HepG2 (cell line): ENCODE data around the gene OR8D4. TPM values are rescaled to one million over a fixed set of nuclear protein-coding genes. Genes with fewer than 3 reads are reported as not detected.

Experiments used
- ATAC-seq: fragments of 200-7000 bp; cut with Tn5 transposase; 3 replicates; pipeline ENCODE4 v1.9.1; 2020; ENCODE audit warnings: mild to moderate bottlenecking, moderate library complexity
- BruUV-seq: library from RNA; stranded (reverse); fragments of 400-500 nt; replicated peaks from 2 replicates; lab custom pipeline; 2021; lab: Mats Ljungman, UMichigan
- CTCF ChIA-PET: fragments of 300-600 bp; formaldehyde crosslinking; extraction: SDS; loops from one replicate; lab custom pipeline; 2021; ENCODE audit warnings: low total read pairs, inconsistent platforms, low intra/inter-chr PET ratio; lab: Yijun Ruan, JAX
- POLR2A ChIA-PET: fragments of 350-600 bp; sonication (Branson Sonifier 250); formaldehyde crosslinking; loops from one replicate; lab custom pipeline; 2020; ENCODE audit warnings: antibody characterized with exemption, inconsistent platforms; lab: Yijun Ruan, JAX
- DNase-seq: peaks from one replicate; pipeline ENCODE4 v3.0.0-alpha.2; 2015; ENCODE audit warnings: low spot score
- FAIRE-seq: peaks from 3 replicates; lab custom pipeline; 2011; peaks lifted over from hg19 to GRCh38; lab: Jason Lieb, UNC
- H2AFZ ChIP-seq: one replicate; pipeline ENCODE4 v1.6.1; 2011; ENCODE audit warnings: low read length, inconsistent platforms
- H3K27ac ChIP-seq: fragments of 300-600 bp; 3 replicates; pipeline ENCODE4 v1.8.0; 2011; ENCODE audit warnings: mixed run types, mild to moderate bottlenecking, mixed read lengths, low read length, inconsistent platforms; ENCODE audit not compliant: insufficient read depth; ENCODE audit errors: extremely low read length
- H3K27me3 ChIP-seq, 2 experiments: fragments of 200-600 bp in 1 of 2; 2 replicates in 1 of 2; 3 replicates in 1 of 2; pipeline versions ENCODE4 v1.6.0 to v1.8.0; 2011; ENCODE audit warnings: low read length in 2 of 2, mild to moderate bottlenecking in 2 of 2, moderate library complexity in 2 of 2, inconsistent platforms in 1 of 2; ENCODE audit not compliant: insufficient read depth in 2 of 2, control insufficient read depth in 1 of 2
- H3K36me3 ChIP-seq, 2 experiments: fragments of 200-600 bp in 1 of 2; replicated peaks in 1 of 2; 2 replicates in 1 of 2; 3 replicates in 1 of 2; pipeline versions ENCODE4 v1.5.1 to v1.8.0; 2011; ENCODE audit warnings: low read length in 2 of 2, inconsistent platforms in 1 of 2; ENCODE audit not compliant: insufficient read depth in 2 of 2, control insufficient read depth in 1 of 2
- H3K4me1 ChIP-seq: 2 replicates; pipeline ENCODE4 v1.5.1; 2012; ENCODE audit warnings: low read length, inconsistent platforms; ENCODE audit not compliant: insufficient read depth
- H3K4me2 ChIP-seq: 2 replicates; pipeline ENCODE4 v1.6.0; 2011; ENCODE audit warnings: low read depth, low read length, inconsistent platforms
- H3K4me3 ChIP-seq, 3 experiments: fragments of 200-600 bp in 1 of 3; sonication (generic), shearing (Covaris generic) in 1 of 3; replicated peaks in 1 of 3; 2 replicates each; pipeline ENCODE4 v1.5.1; 2011 to 2016; ENCODE audit warnings: low read length in 3 of 3, inconsistent platforms in 2 of 3, low read depth in 2 of 3, mild to moderate bottlenecking in 2 of 3, control low read depth in 1 of 3, mixed read lengths in 1 of 3; ENCODE audit not compliant: insufficient read depth in 1 of 3
- H3K79me2 ChIP-seq: one replicate; pipeline ENCODE4 v1.6.1; 2011; ENCODE audit warnings: low read length, inconsistent platforms; ENCODE audit not compliant: insufficient read depth
- H3K9ac ChIP-seq: 2 replicates; pipeline ENCODE4 v1.6.0; 2011; ENCODE audit warnings: mild to moderate bottlenecking, low read depth, low read length, inconsistent platforms; ENCODE audit not compliant: insufficient read depth
- H3K9me3 ChIP-seq: 2 replicates; pipeline ENCODE4 v1.5.1; 2012; ENCODE audit warnings: mild to moderate bottlenecking, low read length
- H4K20me1 ChIP-seq: 2 replicates; pipeline ENCODE4 v1.6.0; 2011; ENCODE audit warnings: inconsistent platforms, mild to moderate bottlenecking, low read length, moderate library complexity; ENCODE audit not compliant: insufficient read depth
- ATF7-NPFF ChIP-seq: sonication (generic); formaldehyde crosslinking; IDR thresholded peaks from 2 replicates; pipeline ENCODE4 v1.8.1; 2023; ENCODE audit warnings: mild to moderate bottlenecking, low read depth, missing genetic modification reagents, moderate library complexity
- CBFB ChIP-seq: sonication (generic); formaldehyde crosslinking; IDR thresholded peaks from 2 replicates; pipeline ENCODE4 v1.4.0; 2020; ENCODE audit warnings: missing genetic modification reagents
- CCAR2 ChIP-seq: fragments of 200-400 bp; formaldehyde crosslinking; optimal IDR thresholded peaks from 2 replicates; pipeline ENCODE3; 2018; ENCODE audit warnings: low read depth, mild to moderate bottlenecking, low read length, moderate library complexity
- GABPA ChIP-seq, 2 experiments: IDR thresholded peaks; 2 replicates each; pipeline ENCODE4 v1.6.1; 2011 to 2016; ENCODE audit warnings: low read depth in 2 of 2, low read length in 1 of 2, missing biosample characterization in 1 of 2, missing genetic modification characterization in 1 of 2
- HOMEZ ChIP-seq: IDR thresholded peaks from 2 replicates; pipeline ENCODE4 v1.6.1; 2016; ENCODE audit warnings: low read depth
- HOXA7 ChIP-seq: sonication (generic); formaldehyde crosslinking; IDR thresholded peaks from 2 replicates; pipeline ENCODE4 v1.8.1; 2022; ENCODE audit warnings: mild to moderate bottlenecking, missing genetic modification reagents, moderate library complexity
- KDM3A ChIP-seq: IDR thresholded peaks from 2 replicates; pipeline ENCODE4 v1.6.1; 2018; ENCODE audit warnings: low read depth, missing compliant biosample characterization
- MAFG ChIP-seq: sonication (generic); formaldehyde crosslinking; IDR thresholded peaks from 2 replicates; pipeline ENCODE4 v1.5.1; 2020; ENCODE audit warnings: mild to moderate bottlenecking, missing genetic modification reagents
- NFRKB ChIP-seq: fragments of 450-650 bp; IDR thresholded peaks from 2 replicates; pipeline ENCODE4 v1.6.1; 2017
- REPIN1 ChIP-seq: sonication (generic); formaldehyde crosslinking; IDR thresholded peaks from 2 replicates; pipeline ENCODE4 v1.8.0; 2022; ENCODE audit warnings: missing genetic modification reagents, low read depth, mild to moderate bottlenecking, borderline replicate concordance
- RFXANK ChIP-seq: IDR thresholded peaks from 2 replicates; pipeline ENCODE4 v1.6.1; 2016
- ZBTB20 ChIP-seq: sonication (generic); formaldehyde crosslinking; IDR thresholded peaks from 2 replicates; pipeline ENCODE4 v1.8.1; 2023; ENCODE audit warnings: missing genetic modification reagents, low read depth, mild to moderate bottlenecking, borderline replicate concordance
- ZKSCAN5 ChIP-seq: sonication (generic); formaldehyde crosslinking; IDR thresholded peaks from 2 replicates; pipeline ENCODE4 v1.5.1; 2020; ENCODE audit warnings: mild to moderate bottlenecking, missing genetic modification reagents
- ZNF232 ChIP-seq: sonication (generic); formaldehyde crosslinking; IDR thresholded peaks from 2 replicates; pipeline ENCODE4 v1.4.0; 2020; ENCODE audit warnings: missing genetic modification reagents, borderline replicate concordance
- ZNF350 ChIP-seq: sonication (generic); formaldehyde crosslinking; IDR thresholded peaks from 2 replicates; pipeline ENCODE4 v1.4.0; 2020; ENCODE audit warnings: mild to moderate bottlenecking, low read depth, missing genetic modification reagents, borderline replicate concordance
- ZNF572 ChIP-seq: sonication (generic); formaldehyde crosslinking; IDR thresholded peaks from 2 replicates; pipeline ENCODE4 v1.5.1; 2020; ENCODE audit warnings: mild to moderate bottlenecking, missing genetic modification reagents
- ZSCAN25 ChIP-seq: sonication (generic); formaldehyde crosslinking; IDR thresholded peaks from 2 replicates; pipeline ENCODE4 v1.8.0; 2022; ENCODE audit warnings: mild to moderate bottlenecking, missing genetic modification reagents
- ZSCAN5A ChIP-seq: sonication (generic); formaldehyde crosslinking; IDR thresholded peaks from 2 replicates; pipeline ENCODE4 v1.8.0; 2022; ENCODE audit warnings: mild to moderate bottlenecking, missing genetic modification reagents, borderline replicate concordance
- WGBS: methylation state at CpG from one replicate; pipeline ENCODE4 v1.1.6; 2017; ENCODE audit warnings: low lambda C conversion rate; 5-methylcytosine and 5-hydroxymethylcytosine counted together
- in situ Hi-C: cut with HindIII; loops from 2 replicates; pipeline ENCODE4 v1.10.0; 2017; ENCODE audit warnings: low pct_unique_long_range_greater_than_20kb; ENCODE audit not compliant: extremely low pct_ligation_motif_present
- intact Hi-C: fragments of 100-400 bp; cut with micrococcal nuclease; formaldehyde crosslinking; loops from one replicate; pipeline ENCODE4 v1.10.0; 2022; ENCODE audit not compliant: unreplicated experiment
- polyA plus RNA-seq, 8 experiments: library from polyadenylated mRNA; depleted of rRNA in 3 of 8; stranded (reverse) in 7 of 8; unstranded in 1 of 8; fragments of >200 nt; fragmentation: Illumina TruSeq in 4 of 8; extraction: Trizol in 4 of 8; gene quantifications; 2 replicates each; pipeline versions ENCODE4 v1.2.1 to v1.2.3, GENCODE V29; 2011 to 2016; ENCODE audit warnings: low read depth in 4 of 8, missing spikeins in 1 of 8, mixed read lengths in 1 of 8; ENCODE audit not compliant: insufficient read depth in 1 of 8
- total RNA-seq, 5 experiments: library from RNA; depleted of rRNA; stranded (reverse); fragments of >200 nt; fragmentation: Illumina TruSeq; extraction: Trizol; gene quantifications; 2 replicates each; pipeline ENCODE4 v1.2.3, GENCODE V29; 2016; ENCODE audit warnings: low read depth in 1 of 5
- TF ChIP-seq, protein P1 (sequence below), 2 experiments: sonication (generic) in 1 of 2; formaldehyde crosslinking in 1 of 2; IDR thresholded peaks; 2 replicates each; pipeline versions ENCODE4 v1.4.0 to v1.6.1; 2018 to 2020; ENCODE audit warnings: missing genetic modification reagents in 2 of 2, borderline replicate concordance in 1 of 2, low read depth in 1 of 2, mild to moderate bottlenecking in 1 of 2, missing biosample characterization in 1 of 2

The OR8D4 gene
- total and polyA plus RNA-seq, 2 of the 13 experiments (the other 11 are each of a cell fraction or from before 2014, with no cell fraction given) = not detected

DNA sequence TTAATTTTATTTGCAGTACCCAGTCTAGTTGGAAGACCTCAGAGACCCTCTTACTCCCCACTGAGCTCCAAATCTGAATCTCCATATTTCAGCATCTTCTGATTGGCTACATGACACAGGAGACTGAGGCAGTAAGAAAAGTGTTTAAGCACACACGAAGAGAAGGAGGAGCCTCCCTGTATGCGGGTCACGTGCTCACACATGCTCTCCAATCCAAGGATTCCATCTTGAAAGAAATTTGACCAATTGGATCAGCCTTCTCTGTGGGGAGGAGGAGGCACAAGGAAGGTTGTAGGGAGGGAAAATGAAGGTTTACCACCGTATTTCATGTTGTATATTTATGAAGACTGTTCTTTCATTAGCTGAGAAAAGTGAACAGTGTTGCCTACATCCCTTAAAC lies 40.4 kb downstream of the OR8D4 start (continued):
- TF ChIP-seq ZSCAN5A (no peak), HOXA7 (CRISPR knock-in tag) (no peak), RFXANK (no peak), CBFB (CRISPR knock-in tag) (no peak), HOMEZ (CRISPR knock-in tag) (no peak), ZKSCAN5 (CRISPR knock-in tag) (no peak), CCAR2 (no peak)
- TF ChIP-seq, protein P1, sequence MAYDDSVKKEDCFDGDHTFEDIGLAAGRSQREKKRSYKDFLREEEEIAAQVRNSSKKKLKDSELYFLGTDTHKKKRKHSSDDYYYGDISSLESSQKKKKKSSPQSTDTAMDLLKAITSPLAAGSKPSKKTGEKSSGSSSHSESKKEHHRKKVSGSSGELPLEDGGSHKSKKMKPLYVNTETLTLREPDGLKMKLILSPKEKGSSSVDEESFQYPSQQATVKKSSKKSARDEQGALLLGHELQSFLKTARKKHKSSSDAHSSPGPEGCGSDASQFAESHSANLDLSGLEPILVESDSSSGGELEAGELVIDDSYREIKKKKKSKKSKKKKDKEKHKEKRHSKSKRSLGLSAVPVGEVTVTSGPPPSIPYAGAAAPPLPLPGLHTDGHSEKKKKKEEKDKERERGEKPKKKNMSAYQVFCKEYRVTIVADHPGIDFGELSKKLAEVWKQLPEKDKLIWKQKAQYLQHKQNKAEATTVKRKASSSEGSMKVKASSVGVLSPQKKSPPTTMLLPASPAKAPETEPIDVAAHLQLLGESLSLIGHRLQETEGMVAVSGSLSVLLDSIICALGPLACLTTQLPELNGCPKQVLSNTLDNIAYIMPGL (CRISPR knock-in tag; IDR thresholded peaks at IDR 0.05; ENCODE audit: borderline replicate concordance in 1 of 2, low read depth in 1 of 2) = no peak

DNA sequence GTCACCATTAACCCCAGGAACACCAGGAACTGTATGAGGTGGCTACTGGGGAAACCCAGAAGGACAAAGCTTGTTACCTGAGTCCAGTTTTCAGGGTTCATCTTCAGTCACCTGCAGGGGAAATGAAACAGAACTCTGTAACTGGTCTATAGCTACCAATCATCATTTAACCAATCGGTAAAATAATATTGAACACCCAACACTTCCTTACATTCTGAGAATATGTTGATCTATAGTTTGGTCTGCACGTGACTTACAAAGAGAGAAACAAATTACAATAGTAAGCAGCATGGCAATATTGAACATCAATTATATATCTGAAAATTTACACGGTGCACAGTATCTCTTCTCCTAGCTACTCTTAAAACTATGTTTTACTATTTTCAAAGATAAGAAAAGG lies 41.8 kb downstream of the OR8D4 start, which contains the start of gene OR6T1:
TSS of gene OR6T1 (minus strand) at position 101 of the 400 bp plus-strand sequence. CDS start at position 101, 0 bp downstream.
- 9% methylated on average over 3 of the region's 3 CpGs for WGBS
- TF ChIP-seq ZSCAN25 (CRISPR knock-in tag) = no peak
- no peak for TF ChIP-seq MAFG (CRISPR knock-in tag)
- no peak for TF ChIP-seq ATF7-NPFF (CRISPR knock-in tag)
- no peak for TF ChIP-seq ZNF350
- TF ChIP-seq REPIN1 = no peak
- no peak for TF ChIP-seq NFRKB
- TF ChIP-seq ZBTB20 (CRISPR knock-in tag) = no peak
- TF ChIP-seq ZNF572 (CRISPR knock-in tag) = no peak
- TF ChIP-seq ZNF232 (CRISPR knock-in tag) = no peak
- TF ChIP-seq KDM3A (CRISPR knock-in tag) = no peak
- no peak for TF ChIP-seq GABPA (IDR thresholded peaks at IDR 0.05; ENCODE audit: low read depth, low read length)
- TF ChIP-seq GABPA (CRISPR knock-in tag; IDR thresholded peaks at IDR 0.05; ENCODE audit: low read depth) = no peak
- ATAC-seq (no peak), FAIRE-seq (no peak), DNase-seq (no peak)
- intact Hi-C loops (no loop called here), in situ Hi-C loops (no loop called here)
- H3K4me1 ChIP-seq = no peaks in the 10 kb centered on the region
- no peak within 1 kb of the TSS for H2AFZ ChIP-seq
- no TSS peak for BruUV-seq
- POLR2A ChIA-PET = no interaction called here
- no peaks in the 10 kb centered on the region for H3K79me2 ChIP-seq
- H3K9ac ChIP-seq = no peak within 1 kb of the TSS
- H3K4me3 ChIP-seq = no peak within 1 kb of the TSS
- H3K36me3 ChIP-seq = no peaks in the 10 kb centered on the region
- H3K27me3 ChIP-seq = no peaks in the 10 kb centered on the region
- no peaks in the 10 kb centered on the region for H4K20me1 ChIP-seq
- H3K9me3 ChIP-seq = peaks cover 25% of the 10 kb centered on the region
- H3K27ac ChIP-seq = no peak within 1 kb of the TSS
- no peak within 1 kb of the TSS for H3K4me2 ChIP-seq
- CTCF ChIA-PET = no interaction called here
